Measurements from ENCODE around the gene EYA4.

GRCh38 chr6:133340557-133340956 is 99.4 kb downstream of the EYA4 start:
- TF ChIP-seq CTCF (IDR thresholded peaks at IDR 0.05; ENCODE audit: low read length) (no peak), EZH2 (IDR thresholded peaks at IDR 0.05; ENCODE audit: borderline replicate concordance, low read length) (no peak)
